Measurements from ENCODE around the gene RPS14.

DNA sequence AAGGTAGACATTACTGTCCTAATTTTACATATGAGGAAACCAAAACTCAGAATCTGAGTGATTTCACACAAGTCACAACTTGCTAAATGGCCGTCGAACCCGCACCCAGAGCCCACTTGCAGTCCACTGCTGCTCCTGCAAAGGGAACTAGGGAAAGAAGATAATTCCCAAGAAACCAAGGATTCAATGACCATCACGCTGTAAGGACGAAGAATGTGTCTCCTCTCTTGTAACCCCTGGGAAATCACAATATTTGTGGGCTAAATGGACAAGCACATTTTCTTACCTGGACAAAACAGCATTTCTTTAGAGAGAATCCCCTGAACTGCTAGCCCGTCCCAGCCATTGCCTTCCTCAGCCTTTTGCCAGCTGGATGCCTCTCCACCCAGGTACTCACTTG lies 2.4 kb downstream of the RPS14 start:
- TF ChIP-seq ESRRA (IDR thresholded peaks at IDR 0.05; ENCODE audit: low read length) (no peak), ZSCAN29 (IDR thresholded peaks at IDR 0.05) (no peak), PML (IDR thresholded peaks at IDR 0.05; ENCODE audit: low read length) (no peak), BMI1 (IDR thresholded peaks at IDR 0.05; ENCODE audit: borderline replicate concordance) (no peak), ZNF687 (IDR thresholded peaks at IDR 0.05) (no peak), EZH2 (IDR thresholded peaks at IDR 0.05; ENCODE audit: borderline replicate concordance, control insufficient read depth, low read depth, low read length) (no peak), TBL1XR1 (IDR thresholded peaks at IDR 0.05; ENCODE audit: low read depth, low read length) (no peak), MAX (IDR thresholded peaks at IDR 0.05; ENCODE audit: low read depth, low read length) (no peak), KLF5 (IDR thresholded peaks at IDR 0.05; ENCODE audit: partially characterized antibody) (no peak), ELK1 (IDR thresholded peaks at IDR 0.05; ENCODE audit: low read depth, low read length) (no peak), ZNF217 (IDR thresholded peaks at IDR 0.05) (no peak), POLR2A (IDR thresholded peaks at IDR 0.05; ENCODE audit: low read depth, low read length) (no peak; the same call in 1 of the 2 replicates)
- TF ChIP-seq, protein P1, sequence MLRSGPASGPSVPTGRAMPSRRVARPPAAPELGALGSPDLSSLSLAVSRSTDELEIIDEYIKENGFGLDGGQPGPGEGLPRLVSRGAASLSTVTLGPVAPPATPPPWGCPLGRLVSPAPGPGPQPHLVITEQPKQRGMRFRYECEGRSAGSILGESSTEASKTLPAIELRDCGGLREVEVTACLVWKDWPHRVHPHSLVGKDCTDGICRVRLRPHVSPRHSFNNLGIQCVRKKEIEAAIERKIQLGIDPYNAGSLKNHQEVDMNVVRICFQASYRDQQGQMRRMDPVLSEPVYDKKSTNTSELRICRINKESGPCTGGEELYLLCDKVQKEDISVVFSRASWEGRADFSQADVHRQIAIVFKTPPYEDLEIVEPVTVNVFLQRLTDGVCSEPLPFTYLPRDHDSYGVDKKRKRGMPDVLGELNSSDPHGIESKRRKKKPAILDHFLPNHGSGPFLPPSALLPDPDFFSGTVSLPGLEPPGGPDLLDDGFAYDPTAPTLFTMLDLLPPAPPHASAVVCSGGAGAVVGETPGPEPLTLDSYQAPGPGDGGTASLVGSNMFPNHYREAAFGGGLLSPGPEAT (IDR thresholded peaks at IDR 0.05; ENCODE audit: low read depth) = no peak

Measured in GM12878 (cell line).